ENCODE measurements around the gene TRMT44. TPM values are rescaled to one million over a fixed set of nuclear protein-coding genes. Genes with fewer than 3 reads are reported as not detected.

The TRMT44 gene
- total RNA-seq, 1 experiment from 2014 or later = 25.8 TPM

DNA sequence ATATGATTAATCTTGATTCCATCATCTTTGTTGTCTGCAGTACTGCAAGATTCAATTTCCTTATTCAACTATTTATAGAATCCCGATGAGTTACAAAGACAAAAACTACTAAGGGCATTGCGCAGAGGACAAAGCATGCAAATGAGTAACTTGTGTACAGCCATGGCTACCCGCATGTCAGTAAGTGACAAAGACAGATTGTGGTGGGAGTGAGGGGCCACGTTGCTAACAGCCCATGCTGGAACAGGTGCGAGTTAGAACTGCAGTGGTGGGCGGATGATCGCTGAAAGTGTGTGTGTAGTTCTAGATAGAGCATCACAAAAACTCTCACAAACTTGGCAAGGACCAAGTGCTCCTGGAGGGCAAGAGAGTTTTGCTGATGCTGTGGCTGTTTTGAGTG, 49.5 kb upstream of the TRMT44 start:
- no peaks in the 10 kb centered on the region for H3K79me2 ChIP-seq (ENCODE audit: insufficient read depth, low read length)
- H3K4me2 ChIP-seq (ENCODE audit: low read length) = no peak overlapping the region
- H3K4me3 ChIP-seq (replicated peaks in 1 of 2; ENCODE audit: low read depth in 1 of 2, low read length in 2 of 2) = no peak overlapping the region
- no peak for DNase-seq (ENCODE audit: low read depth, low spot score)
- H3K9ac ChIP-seq (ENCODE audit: low read length) = no peak overlapping the region
- TF ChIP-seq, protein P1, sequence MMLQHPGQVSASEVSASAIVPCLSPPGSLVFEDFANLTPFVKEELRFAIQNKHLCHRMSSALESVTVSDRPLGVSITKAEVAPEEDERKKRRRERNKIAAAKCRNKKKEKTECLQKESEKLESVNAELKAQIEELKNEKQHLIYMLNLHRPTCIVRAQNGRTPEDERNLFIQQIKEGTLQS (IDR thresholded peaks at IDR 0.05) = no peak
- no peak for TF ChIP-seq CBX3 (IDR thresholded peaks at IDR 0.05; ENCODE audit: low read depth)
- TF ChIP-seq, protein P2, sequence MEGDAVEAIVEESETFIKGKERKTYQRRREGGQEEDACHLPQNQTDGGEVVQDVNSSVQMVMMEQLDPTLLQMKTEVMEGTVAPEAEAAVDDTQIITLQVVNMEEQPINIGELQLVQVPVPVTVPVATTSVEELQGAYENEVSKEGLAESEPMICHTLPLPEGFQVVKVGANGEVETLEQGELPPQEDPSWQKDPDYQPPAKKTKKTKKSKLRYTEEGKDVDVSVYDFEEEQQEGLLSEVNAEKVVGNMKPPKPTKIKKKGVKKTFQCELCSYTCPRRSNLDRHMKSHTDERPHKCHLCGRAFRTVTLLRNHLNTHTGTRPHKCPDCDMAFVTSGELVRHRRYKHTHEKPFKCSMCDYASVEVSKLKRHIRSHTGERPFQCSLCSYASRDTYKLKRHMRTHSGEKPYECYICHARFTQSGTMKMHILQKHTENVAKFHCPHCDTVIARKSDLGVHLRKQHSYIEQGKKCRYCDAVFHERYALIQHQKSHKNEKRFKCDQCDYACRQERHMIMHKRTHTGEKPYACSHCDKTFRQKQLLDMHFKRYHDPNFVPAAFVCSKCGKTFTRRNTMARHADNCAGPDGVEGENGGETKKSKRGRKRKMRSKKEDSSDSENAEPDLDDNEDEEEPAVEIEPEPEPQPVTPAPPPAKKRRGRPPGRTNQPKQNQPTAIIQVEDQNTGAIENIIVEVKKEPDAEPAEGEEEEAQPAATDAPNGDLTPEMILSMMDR (IDR thresholded peaks at IDR 0.05 in 2 of 3, conservative IDR thresholded peaks at IDR 0.05 in 1 of 3; ENCODE audit: borderline replicate concordance in 1 of 3, insufficient read depth in 1 of 3, low read depth in 2 of 3, low read length in 2 of 3) = no peak
- no peak for TF ChIP-seq RAD21 (IDR thresholded peaks at IDR 0.05; ENCODE audit: low read depth)
- TF ChIP-seq JUND (IDR thresholded peaks at IDR 0.05) = no peak
- intact Hi-C loops (cut with micrococcal nuclease) = no loop called here
- no peaks in the 10 kb centered on the region for H3K36me3 ChIP-seq (ENCODE audit: control insufficient read depth in 1 of 2, insufficient read depth in 2 of 2, low read length in 2 of 2)
- no peak for ATAC-seq
- no TSS peak for BruUV-seq (replicated peaks)
- CTCF ChIA-PET = interaction anchor here (1.0 kb wide), 1 partner anchor 12 kb away, joined by 3 read pairs; no protein-coding TSS in a partner anchor
- POLR2A ChIA-PET = no interaction called here
- no peaks in the 10 kb centered on the region for H3K9me2 ChIP-seq (ENCODE audit: insufficient read depth)
- RAD21 ChIA-PET (ENCODE audit: low non-redundant PET in 1 of 2, low total read pairs in 2 of 2, uncharacterized antibody in 2 of 2, unreplicated experiment in 2 of 2) = no interaction called here
- H3K4me1 ChIP-seq (ENCODE audit: control insufficient read depth in 1 of 2, insufficient read depth in 2 of 2, low read length in 2 of 2) = peaks cover 0 to 13% of the 10 kb centered on the region in 2 experiments; a peak in 2 of 4 replicates
- H3K9me3 ChIP-seq (ENCODE audit: control insufficient read depth in 1 of 2, insufficient read depth in 1 of 2, low read depth in 1 of 2, low read length in 2 of 2) = no peaks in the 10 kb centered on the region
- H4K20me1 ChIP-seq (ENCODE audit: insufficient read depth) = no peaks in the 10 kb centered on the region
- no peak overlapping the region for H2AFZ ChIP-seq (ENCODE audit: low read depth, low read length, poor library complexity, severe bottlenecking)
- no peaks in the 10 kb centered on the region for H3K27me3 ChIP-seq (ENCODE audit: insufficient read depth, low read length)
- no peak overlapping the region for H3K27ac ChIP-seq (ENCODE audit: low read depth, low read length)

DNA sequence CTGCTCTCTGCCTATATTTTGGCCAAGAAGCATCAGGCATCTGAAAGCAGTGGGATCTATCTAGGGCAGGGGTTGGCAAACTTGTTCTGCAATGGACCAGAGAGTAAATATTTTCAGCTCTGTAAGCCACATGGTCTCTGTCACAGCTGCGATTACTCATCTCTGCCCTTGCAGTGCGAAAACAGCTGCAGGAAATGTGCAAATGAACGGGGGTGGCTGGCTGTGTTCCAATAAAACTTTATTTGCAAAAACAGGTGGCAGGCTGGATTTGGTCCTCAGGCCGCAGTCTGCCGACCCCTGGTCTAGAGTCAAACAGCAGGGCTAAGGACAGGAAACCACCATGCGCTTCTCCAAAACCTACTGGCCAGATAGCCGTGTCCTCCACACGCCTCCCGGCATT, 48.6 kb upstream of the TRMT44 start:
- H3K27me3 ChIP-seq (ENCODE audit: insufficient read depth, low read length) = no peaks in the 10 kb centered on the region
- no peak overlapping the region for H3K27ac ChIP-seq (ENCODE audit: low read depth, low read length)
- no peaks in the 10 kb centered on the region for H3K79me2 ChIP-seq (ENCODE audit: insufficient read depth, low read length)
- H2AFZ ChIP-seq (ENCODE audit: low read depth, low read length, poor library complexity, severe bottlenecking) = no peak overlapping the region
- no peak overlapping the region for H3K4me2 ChIP-seq (ENCODE audit: low read length)
- ChIA-PET RAD21 (ENCODE audit: low non-redundant PET in 1 of 2, low total read pairs in 2 of 2, uncharacterized antibody in 2 of 2, unreplicated experiment in 2 of 2) (no interaction called here), CTCF (no interaction called here), POLR2A (no interaction called here)
- DNase-seq (ENCODE audit: low read depth, low spot score) (no peak), ATAC-seq (no peak)
- no peaks in the 10 kb centered on the region for H3K36me3 ChIP-seq (ENCODE audit: control insufficient read depth in 1 of 2, insufficient read depth in 2 of 2, low read length in 2 of 2)
- intact Hi-C loops (cut with micrococcal nuclease) = no loop called here
- no peaks in the 10 kb centered on the region for H3K9me3 ChIP-seq (ENCODE audit: control insufficient read depth in 1 of 2, insufficient read depth in 1 of 2, low read depth in 1 of 2, low read length in 2 of 2)
- H3K9ac ChIP-seq (ENCODE audit: low read length) = no peak overlapping the region
- no TSS peak for BruUV-seq (replicated peaks)
- peaks cover 0 to 13% of the 10 kb centered on the region in 2 experiments; a peak in 2 of 4 replicates for H3K4me1 ChIP-seq (ENCODE audit: control insufficient read depth in 1 of 2, insufficient read depth in 2 of 2, low read length in 2 of 2)
- TF ChIP-seq, protein P1 (IDR thresholded peaks at IDR 0.05) = no peak
- TF ChIP-seq POLR2A (IDR thresholded peaks at IDR 0.05; ENCODE audit: borderline replicate concordance, extremely low read depth, insufficient read depth, insufficient read length) (no peak), SRF (IDR thresholded peaks at IDR 0.05; ENCODE audit: low read depth) (no peak), EZH2phosphoT487 (IDR thresholded peaks at IDR 0.05; ENCODE audit: borderline replicate concordance) (no peak), CEBPB (IDR thresholded peaks at IDR 0.05; ENCODE audit: low read depth) (no peak), EGR1 (IDR thresholded peaks at IDR 0.05; ENCODE audit: low read depth) (no peak), EZH2 (IDR thresholded peaks at IDR 0.05) (no peak)
- TF ChIP-seq, protein P3, sequence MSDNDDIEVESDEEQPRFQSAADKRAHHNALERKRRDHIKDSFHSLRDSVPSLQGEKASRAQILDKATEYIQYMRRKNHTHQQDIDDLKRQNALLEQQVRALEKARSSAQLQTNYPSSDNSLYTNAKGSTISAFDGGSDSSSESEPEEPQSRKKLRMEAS (IDR thresholded peaks at IDR 0.05) = no peak
- TF ChIP-seq, protein P4, sequence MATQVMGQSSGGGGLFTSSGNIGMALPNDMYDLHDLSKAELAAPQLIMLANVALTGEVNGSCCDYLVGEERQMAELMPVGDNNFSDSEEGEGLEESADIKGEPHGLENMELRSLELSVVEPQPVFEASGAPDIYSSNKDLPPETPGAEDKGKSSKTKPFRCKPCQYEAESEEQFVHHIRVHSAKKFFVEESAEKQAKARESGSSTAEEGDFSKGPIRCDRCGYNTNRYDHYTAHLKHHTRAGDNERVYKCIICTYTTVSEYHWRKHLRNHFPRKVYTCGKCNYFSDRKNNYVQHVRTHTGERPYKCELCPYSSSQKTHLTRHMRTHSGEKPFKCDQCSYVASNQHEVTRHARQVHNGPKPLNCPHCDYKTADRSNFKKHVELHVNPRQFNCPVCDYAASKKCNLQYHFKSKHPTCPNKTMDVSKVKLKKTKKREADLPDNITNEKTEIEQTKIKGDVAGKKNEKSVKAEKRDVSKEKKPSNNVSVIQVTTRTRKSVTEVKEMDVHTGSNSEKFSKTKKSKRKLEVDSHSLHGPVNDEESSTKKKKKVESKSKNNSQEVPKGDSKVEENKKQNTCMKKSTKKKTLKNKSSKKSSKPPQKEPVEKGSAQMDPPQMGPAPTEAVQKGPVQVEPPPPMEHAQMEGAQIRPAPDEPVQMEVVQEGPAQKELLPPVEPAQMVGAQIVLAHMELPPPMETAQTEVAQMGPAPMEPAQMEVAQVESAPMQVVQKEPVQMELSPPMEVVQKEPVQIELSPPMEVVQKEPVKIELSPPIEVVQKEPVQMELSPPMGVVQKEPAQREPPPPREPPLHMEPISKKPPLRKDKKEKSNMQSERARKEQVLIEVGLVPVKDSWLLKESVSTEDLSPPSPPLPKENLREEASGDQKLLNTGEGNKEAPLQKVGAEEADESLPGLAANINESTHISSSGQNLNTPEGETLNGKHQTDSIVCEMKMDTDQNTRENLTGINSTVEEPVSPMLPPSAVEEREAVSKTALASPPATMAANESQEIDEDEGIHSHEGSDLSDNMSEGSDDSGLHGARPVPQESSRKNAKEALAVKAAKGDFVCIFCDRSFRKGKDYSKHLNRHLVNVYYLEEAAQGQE (IDR thresholded peaks at IDR 0.05; ENCODE audit: low read depth) = no peak
- no peak overlapping the region for H3K4me3 ChIP-seq (replicated peaks in 1 of 2; ENCODE audit: low read depth in 1 of 2, low read length in 2 of 2)
- H3K9me2 ChIP-seq (ENCODE audit: insufficient read depth) = no peaks in the 10 kb centered on the region
- H4K20me1 ChIP-seq (ENCODE audit: insufficient read depth) = no peaks in the 10 kb centered on the region
